Small intestine (tissue), 7 donors: ENCODE results near the gene GALNT18. TPM values are rescaled to one million over a fixed set of nuclear protein-coding genes. Genes with fewer than 3 reads are reported as not detected.

Source experiments
- DNase-seq, 2 donors: peaks; one replicate each; pipeline versions ENCODE4 v3.0.0 to v3.0.0-alpha.2; 2013
- FAIRE-seq: peaks from 2 replicates; lab custom pipeline; 2012; peaks lifted over from hg19 to GRCh38; lab: Jason Lieb, UNC
- H3K27ac ChIP-seq, 3 donors: one replicate each; pipeline ENCODE4 v1.5.1; 2013; ENCODE audit warnings: low read length in 2 of 3, mild to moderate bottlenecking in 2 of 3, control low read depth in 1 of 3, inconsistent platforms in 1 of 3, low read depth in 1 of 3, moderate library complexity in 1 of 3
- H3K27me3 ChIP-seq, 3 donors: one replicate each; pipeline ENCODE4 v1.6.1; 2013; ENCODE audit warnings: low read length in 3 of 3, inconsistent platforms in 1 of 3; ENCODE audit not compliant: control insufficient read depth in 3 of 3, insufficient read depth in 3 of 3
- H3K36me3 ChIP-seq, 3 donors: one replicate each; pipeline ENCODE4 v1.6.1; 2013; ENCODE audit warnings: low read length in 3 of 3, inconsistent platforms in 1 of 3, low read depth in 1 of 3, mild to moderate bottlenecking in 1 of 3, moderate library complexity in 1 of 3; ENCODE audit not compliant: control insufficient read depth in 3 of 3, insufficient read depth in 2 of 3
- H3K4me1 ChIP-seq, 3 donors: one replicate each; pipeline ENCODE4 v1.6.1; 2013; ENCODE audit warnings: low read length in 2 of 3, inconsistent platforms in 1 of 3, low read depth in 1 of 3, mild to moderate bottlenecking in 1 of 3, moderate library complexity in 1 of 3; ENCODE audit not compliant: control insufficient read depth in 3 of 3, insufficient read depth in 2 of 3
- H3K4me3 ChIP-seq, 3 donors: one replicate each; pipeline ENCODE4 v1.5.1; 2013; ENCODE audit warnings: low read length in 3 of 3, control low read depth in 1 of 3, inconsistent platforms in 1 of 3, low read depth in 1 of 3, mild to moderate bottlenecking in 1 of 3, moderate library complexity in 1 of 3
- H3K9me3 ChIP-seq, 2 donors: one replicate each; pipeline ENCODE4 v1.6.1; 2013; ENCODE audit warnings: low read depth in 1 of 2, low read length in 1 of 2; ENCODE audit not compliant: control insufficient read depth in 2 of 2, insufficient read depth in 1 of 2
- WGBS, 3 donors: extraction: QIAGEN DNeasy Blood & Tissue Kit; methylation state at CpG; one replicate each; pipeline ENCODE4 v1.1.7; 2013; 5-methylcytosine and 5-hydroxymethylcytosine counted together
- polyA plus RNA-seq, 4 donors: library from polyadenylated mRNA; stranded (reverse) in 3 of 4; unstranded in 1 of 4; fragments of 200-250 nt in 3 of 4; fragments of 120-200 nt in 1 of 4; gene quantifications; one replicate each; pipeline versions ENCODE4 v1.2.1 to v1.2.3, GENCODE V29; 2013
- donor health status: healthy with polysubstance abuse.
- donor health status: control.
- donor health status: control.
- donor health status: Bipolar disorder and iron deficiency.
- donor health status: healthy.

The GALNT18 gene
- polyA plus RNA-seq, 4 donors, result 0.45 to 18.9 (median 1.5) TPM

DNA sequence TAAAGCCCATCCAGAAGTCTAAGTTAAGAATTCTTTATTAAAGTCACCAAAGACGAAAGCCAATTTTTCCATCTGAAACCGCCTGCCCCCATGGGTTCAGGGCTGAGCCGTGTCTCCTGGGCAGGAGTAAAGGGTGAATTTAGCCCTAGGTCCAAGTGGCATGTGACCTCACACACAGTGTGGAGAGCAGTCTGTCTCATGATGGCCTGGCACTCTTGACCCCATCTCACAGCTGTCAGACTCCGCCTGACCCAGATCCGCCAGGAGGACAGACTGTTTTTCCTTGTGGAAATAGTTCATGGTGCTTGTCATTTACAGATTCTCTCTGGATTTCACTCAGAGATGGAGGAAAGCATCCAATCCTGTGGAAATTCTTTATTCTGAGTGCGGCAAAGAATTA lies 109.7 kb downstream of the GALNT18 start:
- Histone ChIP-seq H3K4me1 (peaks cover 0 to 9% (median 4%) of the 10 kb centered on the region in 3 donors), H3K9me3 (no peaks in the 10 kb centered on the region), H3K27me3 (peaks cover 0 to 3% (median 0%) of the 10 kb centered on the region in 3 donors), H3K4me3 (no peak overlapping the region), H3K36me3 (no peaks in the 10 kb centered on the region), H3K27ac (no peak overlapping the region)
- 94 to 95% (median 94%) methylated on average over 6 of the region's 6 CpGs for WGBS, 3 donors
- DNase-seq (no peak), FAIRE-seq (no peak)

- Histone ChIP-seq H3K9me3 (no peaks in the 10 kb centered on the region), H3K27ac (no peak overlapping the region), H3K4me3 (no peak overlapping the region), H3K4me1 (peaks cover 0 to 9% (median 4%) of the 10 kb centered on the region in 3 donors), H3K36me3 (no peaks in the 10 kb centered on the region), H3K27me3 (peaks cover 0 to 3% (median 0%) of the 10 kb centered on the region in 3 donors)
- WGBS, 3 donors, result 75 to 81% (median 77%) methylated on average over 10 of the region's 10 CpGs
- FAIRE-seq, result no peak
- no peak for DNase-seq
Observed at GRCh38 chr11:11510939-11511338, 110.9 kb downstream of the GALNT18 start.

DNA sequence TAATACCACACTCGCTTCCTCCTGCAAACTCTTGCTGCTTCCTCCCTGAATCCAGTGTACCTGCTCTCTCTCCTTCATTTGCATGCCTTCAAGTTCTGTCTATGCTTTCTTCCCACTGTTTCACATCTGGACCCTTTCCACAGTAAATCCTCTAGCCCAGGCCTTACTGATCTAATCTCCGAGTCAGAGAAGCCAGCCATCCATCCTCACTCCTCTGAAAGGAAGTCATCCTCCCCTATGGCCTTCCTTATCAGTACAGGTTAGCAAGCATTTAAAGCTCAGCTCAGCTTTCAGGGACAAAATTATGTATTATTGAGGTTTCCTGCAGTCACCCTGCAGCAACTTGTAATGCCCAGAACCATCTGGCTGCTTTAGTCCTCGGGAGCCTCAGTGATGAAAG lies 116.1 kb downstream of the GALNT18 start:
- DNase-seq (no peak), FAIRE-seq (no peak)
- Histone ChIP-seq H3K27me3 (peaks cover 0 to 3% (median 0%) of the 10 kb centered on the region in 3 donors), H3K9me3 (no peaks in the 10 kb centered on the region), H3K27ac (no peak overlapping the region), H3K4me3 (no peak overlapping the region), H3K4me1 (peaks cover 0 to 10% (median 0%) of the 10 kb centered on the region in 3 donors), H3K36me3 (no peaks in the 10 kb centered on the region)
- 80 to 87% (median 84%) methylated on average over 3 of the region's 3 CpGs for WGBS, 3 donors

DNA sequence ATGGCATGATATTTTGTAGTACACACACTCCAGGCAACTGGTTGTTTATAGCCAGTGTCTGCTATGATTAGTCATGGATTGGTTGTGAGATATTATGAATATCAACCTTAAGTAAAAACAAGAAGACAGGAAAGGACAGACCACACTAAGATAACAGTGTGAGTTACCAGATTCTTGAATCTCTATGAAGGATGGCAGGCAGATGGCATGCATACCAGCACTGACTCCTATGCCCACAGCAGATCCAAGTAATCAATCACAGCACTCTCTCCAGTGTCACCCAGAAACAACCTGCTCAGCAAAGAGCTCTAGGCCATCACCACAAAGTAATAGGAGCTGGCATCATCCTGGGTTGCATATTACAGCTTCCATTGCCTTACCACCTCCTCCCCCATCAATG lies 116.6 kb downstream of the GALNT18 start:
- H3K27ac ChIP-seq, result no peak overlapping the region
- no peak for FAIRE-seq

DNA sequence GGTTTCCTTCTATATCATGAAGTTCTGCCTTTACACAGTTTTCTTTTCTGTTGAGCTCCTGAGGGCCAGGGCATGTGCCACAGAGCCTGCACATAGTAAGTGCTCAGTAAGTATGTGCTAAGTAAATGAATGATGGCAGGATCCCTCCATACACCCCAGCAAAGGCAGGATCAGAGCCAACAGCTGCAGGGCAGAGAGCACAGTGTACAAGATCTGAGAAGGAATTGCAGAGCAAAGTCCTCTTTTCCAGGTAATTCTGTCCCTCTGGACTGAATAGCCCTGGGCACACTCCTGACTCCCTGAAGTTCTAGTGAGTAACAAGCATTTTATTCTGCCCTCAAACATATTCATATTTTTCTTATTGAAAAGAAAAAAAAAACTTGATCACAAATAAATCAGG lies 117.7 kb downstream of the GALNT18 start:
- Histone ChIP-seq H3K27me3 (peaks cover 0 to 3% (median 0%) of the 10 kb centered on the region in 3 donors), H3K27ac (no peak overlapping the region), H3K36me3 (no peaks in the 10 kb centered on the region), H3K4me3 (no peak overlapping the region), H3K9me3 (no peaks in the 10 kb centered on the region), H3K4me1 (peaks cover 0 to 11% (median 0%) of the 10 kb centered on the region in 3 donors)
- DNase-seq, result peak; percentile 41 to 66
- no peak for FAIRE-seq

More for the DNA sequence above, 116.6 kb downstream of the GALNT18 start:
- Histone ChIP-seq H3K4me3 (no peak overlapping the region), H3K4me1 (peaks cover 0 to 11% (median 0%) of the 10 kb centered on the region in 3 donors), H3K36me3 (no peaks in the 10 kb centered on the region), H3K9me3 (no peaks in the 10 kb centered on the region), H3K27me3 (peaks cover 0 to 3% (median 0%) of the 10 kb centered on the region in 3 donors)
- no peak for DNase-seq

DNA sequence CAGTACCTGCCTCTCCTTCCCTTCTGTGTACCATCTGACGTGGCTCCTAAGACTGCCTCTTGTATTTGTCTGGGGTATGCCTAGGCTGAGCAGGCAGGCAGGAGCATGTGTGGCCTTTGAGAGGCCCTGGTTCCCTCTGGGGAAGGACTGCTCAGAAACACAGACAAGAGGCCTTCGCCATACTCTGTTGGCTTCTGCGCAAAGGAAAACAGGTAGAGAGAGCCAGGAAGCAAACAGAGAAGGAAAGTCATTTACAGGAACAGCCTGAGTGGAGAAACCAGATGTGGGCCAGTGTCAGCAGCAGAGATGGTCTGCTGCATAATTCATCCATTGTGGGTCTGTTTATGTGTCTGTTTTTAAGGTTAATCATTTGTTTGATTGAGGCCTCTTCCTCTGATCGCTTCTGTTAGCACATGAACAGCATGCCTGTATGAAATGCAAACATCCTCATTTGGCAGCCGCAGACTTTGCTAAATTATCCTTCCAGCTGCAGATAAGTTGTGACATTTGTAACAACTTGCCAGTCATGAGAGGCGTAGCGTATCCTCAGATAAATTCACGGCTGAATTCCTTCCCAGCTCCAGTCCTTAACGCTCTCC lies 119.4 kb downstream of the GALNT18 start:
- no peaks in the 10 kb centered on the region for H3K9me3 ChIP-seq
- H3K27me3 ChIP-seq, result no peaks in the 10 kb centered on the region
- FAIRE-seq (no peak), DNase-seq (peak in 1 of 2 donors; percentile 11)
- 50 to 55% (median 52%) methylated on average over 9 of the region's 9 CpGs for WGBS, 3 donors
- no peak overlapping the region for H3K27ac ChIP-seq
- no peak overlapping the region for H3K4me3 ChIP-seq
- H3K36me3 ChIP-seq, result no peaks in the 10 kb centered on the region
- peaks cover 0 to 11% (median 0%) of the 10 kb centered on the region in 3 donors for H3K4me1 ChIP-seq

DNA sequence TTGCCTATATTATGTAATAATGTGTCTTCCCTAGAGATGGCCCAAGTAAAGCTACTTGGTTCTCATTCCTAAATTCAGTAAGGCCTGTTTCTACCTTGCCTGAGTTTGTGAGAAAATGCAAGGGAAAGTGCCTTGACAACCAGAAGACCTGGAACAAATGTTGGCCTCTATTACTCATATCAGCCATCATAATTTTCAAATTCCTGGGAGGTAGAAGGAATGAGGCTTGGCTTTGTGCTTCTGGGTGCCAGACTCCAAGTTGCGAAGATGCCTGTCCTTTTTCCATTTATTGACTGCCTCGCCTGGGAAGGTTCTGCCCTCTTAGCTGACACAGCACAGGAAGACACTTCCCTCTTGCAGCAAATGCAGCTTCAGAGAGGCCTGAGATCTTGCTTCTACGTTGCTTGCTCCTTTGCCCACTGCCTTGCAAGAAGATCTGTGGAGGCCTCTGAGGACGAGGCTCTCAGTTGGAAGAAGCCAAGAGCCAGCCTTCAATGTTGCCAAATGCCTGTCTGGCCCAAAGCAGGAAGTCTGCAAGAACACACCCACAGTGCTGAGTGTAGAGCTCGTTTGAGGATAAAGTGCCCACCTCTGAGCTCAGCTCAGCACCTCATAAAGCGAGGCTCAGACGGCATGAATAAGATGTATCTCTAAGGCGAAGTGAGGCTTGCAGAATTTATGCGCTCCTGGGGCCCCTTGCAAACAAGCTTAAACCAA lies 120.1 kb downstream of the GALNT18 start:
- Histone ChIP-seq H3K9me3 (no peaks in the 10 kb centered on the region), H3K4me1 (peaks cover 0 to 11% (median 0%) of the 10 kb centered on the region in 3 donors), H3K36me3 (no peaks in the 10 kb centered on the region), H3K4me3 (no peak overlapping the region), H3K27ac (no peak overlapping the region), H3K27me3 (no peaks in the 10 kb centered on the region)
- FAIRE-seq (no peak), DNase-seq (peak in 1 of 2 donors; percentile 15)
- 73 to 78% (median 74%) methylated on average over 9 of the region's 9 CpGs for WGBS, 3 donors

DNA sequence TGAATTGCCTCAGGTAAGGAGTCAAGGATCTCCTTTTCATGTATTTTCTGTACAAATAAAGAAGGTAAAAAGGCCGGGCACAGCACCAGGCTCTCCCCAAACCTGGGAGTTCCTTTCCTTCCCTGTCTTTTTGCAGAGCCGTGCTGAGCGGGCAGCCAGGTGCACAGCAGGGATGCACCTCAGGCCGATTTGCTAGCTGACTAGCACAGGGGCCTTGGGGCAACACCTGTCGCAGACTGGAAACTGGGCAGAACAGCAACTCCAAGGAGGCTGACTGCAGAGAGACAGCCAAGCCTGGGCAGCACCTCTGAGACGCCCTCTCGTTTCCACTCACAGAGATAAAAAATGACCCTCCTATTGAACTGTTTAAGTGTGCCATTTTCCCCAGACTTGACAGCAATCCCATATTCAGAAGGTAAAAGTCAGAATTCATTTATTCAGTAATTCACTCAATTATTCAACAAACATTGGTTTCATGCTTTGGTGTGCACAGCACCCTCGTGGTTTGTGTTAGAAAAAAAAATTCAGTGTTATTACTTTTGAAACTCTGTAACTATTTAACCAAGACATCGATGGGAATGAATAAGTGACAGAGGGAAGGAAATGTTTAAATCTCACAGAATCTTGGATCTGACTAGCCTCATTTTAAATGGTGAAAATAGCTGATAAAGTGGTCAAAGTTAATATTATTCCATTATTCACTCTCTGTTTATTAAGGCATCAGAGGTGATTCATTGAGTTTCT lies 120.9 kb downstream of the GALNT18 start:
- no peaks in the 10 kb centered on the region for H3K27me3 ChIP-seq
- FAIRE-seq (no peak), DNase-seq (no peak)
- WGBS, 3 donors, result 65 to 75% (median 68%) methylated on average over 9 of the region's 9 CpGs
- H3K36me3 ChIP-seq, result no peaks in the 10 kb centered on the region
- peaks cover 0 to 11% (median 0%) of the 10 kb centered on the region in 3 donors for H3K4me1 ChIP-seq
- no peak overlapping the region for H3K4me3 ChIP-seq
- no peaks in the 10 kb centered on the region for H3K9me3 ChIP-seq
- H3K27ac ChIP-seq, result no peak overlapping the region
